ENCODE measurements around the gene PKNOX2.

- no peak for TF ChIP-seq RELA (IDR thresholded peaks at IDR 0.05; ENCODE audit: borderline replicate concordance, partially characterized antibody)
- no peak for TF ChIP-seq SP1 (IDR thresholded peaks at IDR 0.05; ENCODE audit: low read depth, low read length)
- no peak for TF ChIP-seq BACH1 (IDR thresholded peaks at IDR 0.05; ENCODE audit: borderline replicate concordance)
- no peak for TF ChIP-seq EP300 (IDR thresholded peaks at IDR 0.05; ENCODE audit: borderline replicate concordance in 1 of 2, control insufficient read depth in 1 of 2, low read depth in 2 of 2, low read length in 2 of 2)
- TF ChIP-seq, protein P1, sequence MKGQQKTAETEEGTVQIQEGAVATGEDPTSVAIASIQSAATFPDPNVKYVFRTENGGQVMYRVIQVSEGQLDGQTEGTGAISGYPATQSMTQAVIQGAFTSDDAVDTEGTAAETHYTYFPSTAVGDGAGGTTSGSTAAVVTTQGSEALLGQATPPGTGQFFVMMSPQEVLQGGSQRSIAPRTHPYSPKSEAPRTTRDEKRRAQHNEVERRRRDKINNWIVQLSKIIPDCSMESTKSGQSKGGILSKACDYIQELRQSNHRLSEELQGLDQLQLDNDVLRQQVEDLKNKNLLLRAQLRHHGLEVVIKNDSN (IDR thresholded peaks at IDR 0.05; ENCODE audit: borderline replicate concordance, extremely low read length, insufficient read depth, low read depth, low read length): no peak
- no peak for TF ChIP-seq FOS (IDR thresholded peaks at IDR 0.05; ENCODE audit: borderline replicate concordance, extremely low read depth, insufficient read length)
- TF ChIP-seq ASH2L (IDR thresholded peaks at IDR 0.05; ENCODE audit: borderline replicate concordance, low read depth): no peak
- TF ChIP-seq, protein P2, sequence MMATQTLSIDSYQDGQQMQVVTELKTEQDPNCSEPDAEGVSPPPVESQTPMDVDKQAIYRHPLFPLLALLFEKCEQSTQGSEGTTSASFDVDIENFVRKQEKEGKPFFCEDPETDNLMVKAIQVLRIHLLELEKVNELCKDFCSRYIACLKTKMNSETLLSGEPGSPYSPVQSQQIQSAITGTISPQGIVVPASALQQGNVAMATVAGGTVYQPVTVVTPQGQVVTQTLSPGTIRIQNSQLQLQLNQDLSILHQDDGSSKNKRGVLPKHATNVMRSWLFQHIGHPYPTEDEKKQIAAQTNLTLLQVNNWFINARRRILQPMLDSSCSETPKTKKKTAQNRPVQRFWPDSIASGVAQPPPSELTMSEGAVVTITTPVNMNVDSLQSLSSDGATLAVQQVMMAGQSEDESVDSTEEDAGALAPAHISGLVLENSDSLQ (IDR thresholded peaks at IDR 0.05): no peak
Measured at GRCh38 chr11:125300791-125301218, 136.3 kb downstream of the PKNOX2 start.

Data from GM12878 (cell line).